ENCODE results near the gene SPDYE2. TPM values are rescaled to one million over a fixed set of nuclear protein-coding genes. Genes with fewer than 3 reads are reported as not detected.
"Not testable (repeated sequence)": the region's sequence is repeated elsewhere in the genome, so short reads cannot be mapped to it uniquely, and the experiment has no call there.

The SPDYE2 gene
- total RNA-seq, result 0.47 and 0.58 TPM in 2 replicates
- total RNA-seq (2013), result 0.09 TPM
- polyA plus RNA-seq, result 0.07 TPM in 1 of 2 replicates, not detected in the other
- not detected in 2 replicates for polyA minus RNA-seq

DNA sequence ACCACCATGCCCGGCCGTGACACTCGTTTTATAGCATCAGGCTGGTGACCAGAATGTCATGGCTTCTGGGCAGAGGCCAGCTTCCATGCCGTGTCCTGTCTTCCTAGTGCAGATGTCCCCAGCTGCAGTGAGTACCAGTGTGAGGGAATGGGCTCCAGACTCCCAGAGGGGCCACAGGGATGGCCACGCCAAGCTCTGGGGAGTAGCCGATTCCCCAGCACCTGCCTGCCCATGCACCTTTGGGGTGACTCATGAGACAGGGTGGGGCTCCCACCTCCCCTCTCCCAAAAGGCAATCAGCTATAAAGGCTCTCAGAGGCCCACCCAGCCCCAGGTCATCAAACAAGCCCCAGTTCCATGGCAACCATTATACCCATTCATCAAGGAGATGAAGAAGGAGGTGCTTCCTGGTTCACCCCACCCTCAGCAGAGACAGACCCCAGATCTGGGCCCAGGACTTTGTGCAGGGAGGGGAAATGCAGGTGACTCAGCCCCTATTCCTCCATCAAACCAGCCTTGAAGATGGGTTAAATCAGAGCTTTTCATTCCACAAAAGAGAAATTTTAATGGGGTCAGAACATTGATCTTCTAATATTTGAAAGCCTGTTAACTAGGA lies at the start of gene SPDYE2:
SPDYE2 (plus strand) TSS at position 419 of the 615 bp plus-strand sequence. CDS start 2,030 bp downstream, outside the sequence.
- H3K9me3 ChIP-seq (ENCODE audit: control extremely low read depth in 1 of 3, control insufficient read depth in 2 of 3, insufficient read depth in 1 of 3, low read length in 2 of 3); H4K20me1 ChIP-seq (ENCODE audit: control insufficient read depth, insufficient read depth, low read length, poor library complexity, severe bottlenecking); H3K27me3 Mint-ChIP-seq; H3K27ac ChIP-seq (ENCODE audit: low read length in 2 of 2); POLR2A ChIA-PET; H3K4me1 ChIP-seq (ENCODE audit: control insufficient read depth in 2 of 2, insufficient read depth in 2 of 2, low read length in 2 of 2); H3K4me2 ChIP-seq (replicated peaks; ENCODE audit: low read depth, low read length, poor library complexity, severe bottlenecking); H3K27me3 ChIP-seq (replicated peaks in 1 of 4; ENCODE audit: control extremely low read depth in 1 of 4, control insufficient read depth in 3 of 4, insufficient read depth in 4 of 4, low read length in 3 of 4); CTCF ChIA-PET; H2AFZ ChIP-seq (ENCODE audit: insufficient read depth, low read depth, low read length, poor library complexity, severe bottlenecking); H3K9ac ChIP-seq (ENCODE audit: low read length); H3K36me3 ChIP-seq (replicated peaks in 1 of 2; ENCODE audit: control extremely low read depth in 1 of 2, control insufficient read depth in 1 of 2, extremely low read depth in 1 of 2, insufficient read depth in 2 of 2, low read length in 1 of 2); H3K4me1 Mint-ChIP-seq; H3K4me3 ChIP-seq (ENCODE audit: control extremely low read depth in 1 of 5, extremely low read depth in 1 of 5, insufficient read depth in 1 of 5, low read depth in 2 of 5, low read length in 4 of 5); H3K27ac Mint-ChIP-seq; ATAC-seq (ENCODE audit: low read depth); H3K4me3 Mint-ChIP-seq; intact Hi-C loops (cut with micrococcal nuclease); H3K79me2 ChIP-seq (ENCODE audit: control insufficient read depth, insufficient read depth, low read length); H3K9me3 Mint-ChIP-seq (ENCODE audit: insufficient read depth); DNase-seq: not testable (repeated sequence)
- WGBS (ENCODE audit: insufficient coverage), result no CpG with 5 or more reads among the region's 6 CpGs

DNA sequence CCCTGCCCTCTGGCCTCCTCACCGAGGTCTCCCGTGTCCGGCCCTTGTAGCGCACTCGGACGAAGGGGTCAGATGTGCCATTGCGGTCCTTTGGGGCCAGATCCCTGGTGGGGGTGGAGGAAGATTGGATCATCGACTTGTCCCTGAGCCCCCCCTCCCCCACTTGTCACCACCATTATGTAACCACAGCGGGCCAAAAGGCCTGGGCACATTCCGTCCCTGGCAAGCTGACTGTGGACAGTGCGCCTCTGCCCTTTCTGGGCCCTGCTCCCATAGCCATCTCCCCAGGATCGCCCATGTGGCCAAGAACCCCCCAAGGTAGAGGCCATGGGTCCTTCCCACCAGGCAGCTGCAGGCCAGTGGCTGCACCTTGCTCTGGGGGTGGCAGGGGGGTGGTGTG lies 47.9 kb upstream of the SPDYE2 start:
- H3K79me2 ChIP-seq (ENCODE audit: control insufficient read depth, insufficient read depth, low read length); H3K27me3 ChIP-seq (replicated peaks in 1 of 4; ENCODE audit: control extremely low read depth in 1 of 4, control insufficient read depth in 3 of 4, insufficient read depth in 4 of 4, low read length in 3 of 4); H3K4me1 Mint-ChIP-seq; H3K4me1 ChIP-seq (ENCODE audit: control insufficient read depth in 2 of 2, insufficient read depth in 2 of 2, low read length in 2 of 2); CTCF ChIA-PET; intact Hi-C loops (cut with micrococcal nuclease); H3K4me3 Mint-ChIP-seq; H3K27me3 Mint-ChIP-seq; H3K36me3 ChIP-seq (replicated peaks in 1 of 2; ENCODE audit: control extremely low read depth in 1 of 2, control insufficient read depth in 1 of 2, extremely low read depth in 1 of 2, insufficient read depth in 2 of 2, low read length in 1 of 2); H3K9me3 Mint-ChIP-seq (ENCODE audit: insufficient read depth); H3K9me3 ChIP-seq (ENCODE audit: control extremely low read depth in 1 of 3, control insufficient read depth in 2 of 3, insufficient read depth in 1 of 3, low read length in 2 of 3); H3K27ac ChIP-seq (ENCODE audit: low read length in 2 of 2); POLR2A ChIA-PET; H3K9ac ChIP-seq (ENCODE audit: low read length); H3K27ac Mint-ChIP-seq; H3K4me3 ChIP-seq (ENCODE audit: control extremely low read depth in 1 of 5, extremely low read depth in 1 of 5, insufficient read depth in 1 of 5, low read depth in 2 of 5, low read length in 4 of 5); DNase-seq; H3K4me2 ChIP-seq (replicated peaks; ENCODE audit: low read depth, low read length, poor library complexity, severe bottlenecking); H4K20me1 ChIP-seq (ENCODE audit: control insufficient read depth, insufficient read depth, low read length, poor library complexity, severe bottlenecking); ATAC-seq (ENCODE audit: low read depth); H2AFZ ChIP-seq (ENCODE audit: insufficient read depth, low read depth, low read length, poor library complexity, severe bottlenecking): not testable (repeated sequence)
- no CpG with 5 or more reads among the region's 12 CpGs for WGBS (ENCODE audit: insufficient coverage)

DNA sequence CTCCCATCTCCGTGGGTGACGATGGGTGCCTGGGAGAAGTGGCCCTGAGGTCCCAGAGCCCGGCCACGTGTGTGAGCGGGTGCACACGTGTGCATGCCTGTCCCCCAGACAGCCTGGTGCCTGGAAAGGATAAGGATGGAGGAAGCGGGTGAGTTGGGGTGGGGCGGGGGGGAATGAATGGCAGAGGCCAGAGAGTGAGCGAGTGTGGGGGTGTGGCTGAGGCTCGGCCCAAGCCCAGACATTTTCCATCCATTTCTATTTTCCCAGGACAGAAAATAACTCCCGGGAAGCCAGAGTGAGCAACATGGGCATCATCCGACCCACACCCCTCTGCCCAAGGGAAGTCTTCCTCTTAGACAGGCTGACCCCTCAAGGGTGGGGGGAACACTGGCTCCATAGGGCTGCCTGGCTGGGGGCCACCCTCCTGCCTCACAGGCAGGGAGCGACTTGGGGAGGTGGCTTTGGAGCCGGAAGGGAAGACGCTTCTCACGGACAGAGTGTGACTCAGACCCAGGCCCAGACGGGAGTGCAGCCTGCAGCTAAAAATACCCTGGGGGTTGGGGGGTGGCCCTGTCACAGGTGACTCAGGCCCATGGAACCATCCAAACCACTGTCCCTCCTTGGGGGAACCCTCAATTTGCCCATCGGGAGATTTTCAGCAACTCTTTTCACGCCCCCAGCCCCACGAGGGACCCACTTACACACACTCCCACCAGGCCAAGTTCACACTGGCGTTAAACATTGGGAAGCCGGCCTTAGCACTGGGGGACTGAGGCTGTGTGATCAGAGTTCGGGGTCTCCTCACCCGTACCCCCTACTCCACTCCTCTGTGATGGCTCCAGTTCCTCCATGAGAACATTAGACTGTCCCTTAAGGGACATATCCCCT lies 45.5 kb upstream of the SPDYE2 start:
- CTCF ChIA-PET; H3K27ac ChIP-seq (ENCODE audit: low read length in 2 of 2); H3K4me1 ChIP-seq (ENCODE audit: control insufficient read depth in 2 of 2, insufficient read depth in 2 of 2, low read length in 2 of 2); H3K9me3 Mint-ChIP-seq (ENCODE audit: insufficient read depth); H3K4me1 Mint-ChIP-seq; H3K9ac ChIP-seq (ENCODE audit: low read length); POLR2A ChIA-PET; H3K36me3 ChIP-seq (replicated peaks in 1 of 2; ENCODE audit: control extremely low read depth in 1 of 2, control insufficient read depth in 1 of 2, extremely low read depth in 1 of 2, insufficient read depth in 2 of 2, low read length in 1 of 2); H3K27me3 Mint-ChIP-seq; H4K20me1 ChIP-seq (ENCODE audit: control insufficient read depth, insufficient read depth, low read length, poor library complexity, severe bottlenecking); DNase-seq; ATAC-seq (ENCODE audit: low read depth); H3K27me3 ChIP-seq (replicated peaks in 1 of 4; ENCODE audit: control extremely low read depth in 1 of 4, control insufficient read depth in 3 of 4, insufficient read depth in 4 of 4, low read length in 3 of 4); H3K9me3 ChIP-seq (ENCODE audit: control extremely low read depth in 1 of 3, control insufficient read depth in 2 of 3, insufficient read depth in 1 of 3, low read length in 2 of 3); H3K4me2 ChIP-seq (replicated peaks; ENCODE audit: low read depth, low read length, poor library complexity, severe bottlenecking); intact Hi-C loops (cut with micrococcal nuclease); H2AFZ ChIP-seq (ENCODE audit: insufficient read depth, low read depth, low read length, poor library complexity, severe bottlenecking); H3K79me2 ChIP-seq (ENCODE audit: control insufficient read depth, insufficient read depth, low read length); H3K4me3 Mint-ChIP-seq; H3K4me3 ChIP-seq (ENCODE audit: control extremely low read depth in 1 of 5, extremely low read depth in 1 of 5, insufficient read depth in 1 of 5, low read depth in 2 of 5, low read length in 4 of 5); H3K27ac Mint-ChIP-seq: not testable (repeated sequence)
- WGBS (ENCODE audit: insufficient coverage), result no CpG with 5 or more reads among the region's 24 CpGs
